Liver (tissue), 3 donors: ENCODE results near the gene TMEM243.

Experiments used
- GABPA ChIP-seq, 2 donors: IDR thresholded peaks in 1 of 2; conservative IDR thresholded peaks in 1 of 2; 2 replicates each; pipeline ENCODE4 v1.6.1; 2016; ENCODE audit warnings: antibody characterized with exemption in 2 of 2, mild to moderate bottlenecking in 1 of 2, moderate library complexity in 1 of 2
- MAX ChIP-seq: IDR thresholded peaks from 2 replicates; pipeline ENCODE4 v1.6.1; 2016; ENCODE audit warnings: antibody characterized with exemption
- TF ChIP-seq, protein P1 (sequence below): fragments of 150-350 bp; IDR thresholded peaks from 2 replicates; pipeline ENCODE4 v1.5.1; 2017; ENCODE audit warnings: improper control_type of control experiment, low read depth, low read length; ENCODE audit not compliant: missing input control
- donor health status: healthy.
- donor health status: healthy.

DNA sequence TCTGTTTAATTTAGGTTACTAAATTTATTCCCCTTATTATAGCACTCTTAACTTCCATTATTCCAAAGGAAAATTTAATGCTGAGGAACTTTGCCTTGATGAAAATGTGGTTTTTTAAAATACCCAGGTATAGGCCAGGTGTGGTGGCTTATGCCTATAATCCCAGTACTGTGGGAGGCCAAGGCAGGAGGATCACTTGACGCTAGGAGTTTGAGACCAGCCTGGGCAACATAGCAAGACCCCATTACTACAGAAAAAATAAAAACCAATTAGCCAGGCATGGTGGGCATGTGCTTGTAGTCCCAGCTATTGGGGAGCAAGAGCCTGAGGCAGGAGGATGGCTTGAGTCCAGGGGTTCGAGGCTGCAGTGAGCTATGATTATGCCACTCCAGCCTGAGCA is 32.4 kb downstream of the TMEM243 start:
- TF ChIP-seq MAX (no peak), GABPA (IDR thresholded peaks at IDR 0.05 in 1 of 2, conservative IDR thresholded peaks at IDR 0.05 in 1 of 2) (no peak)
- TF ChIP-seq, protein P1, sequence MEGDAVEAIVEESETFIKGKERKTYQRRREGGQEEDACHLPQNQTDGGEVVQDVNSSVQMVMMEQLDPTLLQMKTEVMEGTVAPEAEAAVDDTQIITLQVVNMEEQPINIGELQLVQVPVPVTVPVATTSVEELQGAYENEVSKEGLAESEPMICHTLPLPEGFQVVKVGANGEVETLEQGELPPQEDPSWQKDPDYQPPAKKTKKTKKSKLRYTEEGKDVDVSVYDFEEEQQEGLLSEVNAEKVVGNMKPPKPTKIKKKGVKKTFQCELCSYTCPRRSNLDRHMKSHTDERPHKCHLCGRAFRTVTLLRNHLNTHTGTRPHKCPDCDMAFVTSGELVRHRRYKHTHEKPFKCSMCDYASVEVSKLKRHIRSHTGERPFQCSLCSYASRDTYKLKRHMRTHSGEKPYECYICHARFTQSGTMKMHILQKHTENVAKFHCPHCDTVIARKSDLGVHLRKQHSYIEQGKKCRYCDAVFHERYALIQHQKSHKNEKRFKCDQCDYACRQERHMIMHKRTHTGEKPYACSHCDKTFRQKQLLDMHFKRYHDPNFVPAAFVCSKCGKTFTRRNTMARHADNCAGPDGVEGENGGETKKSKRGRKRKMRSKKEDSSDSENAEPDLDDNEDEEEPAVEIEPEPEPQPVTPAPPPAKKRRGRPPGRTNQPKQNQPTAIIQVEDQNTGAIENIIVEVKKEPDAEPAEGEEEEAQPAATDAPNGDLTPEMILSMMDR = no peak
